GM23338 (cell line): ENCODE results near the gene DNAJA2. TPM values are rescaled to one million over a fixed set of nuclear protein-coding genes. Genes with fewer than 3 reads are reported as not detected.

Experiments used
- ATAC-seq: fragments of 200-7000 bp; cut with Tn5 transposase; 3 replicates; pipeline ENCODE4 v1.9.1; 2020
- DNase-seq: peaks from one replicate; pipeline ENCODE4 v3.0.0-alpha.2; 2015; ENCODE audit warnings: low spot score
- H2AFZ ChIP-seq: fragments of 200-600 bp; sonication (generic); 2 replicates; pipeline ENCODE4 v1.8.0; 2016; ENCODE audit warnings: antibody characterized with exemption, mild to moderate bottlenecking, moderate library complexity
- H3F3A ChIP-seq: fragments of 200-600 bp; sonication (generic); replicated peaks from 2 replicates; pipeline ENCODE4 v1.8.0; 2017; ENCODE audit warnings: antibody characterized with exemption, mixed run types, low read depth
- H3K27ac ChIP-seq: fragments of 200-600 bp; sonication (generic); 2 replicates; pipeline ENCODE4 v1.6.1; 2016; ENCODE audit warnings: low read depth
- H3K27me3 ChIP-seq: fragments of 200-600 bp; sonication (generic); 2 replicates; pipeline ENCODE4 v1.8.0; 2016; ENCODE audit warnings: mild to moderate bottlenecking, mixed run types, moderate library complexity; ENCODE audit not compliant: insufficient read depth
- H3K36me3 ChIP-seq: fragments of 200-600 bp; sonication (generic); 2 replicates; pipeline ENCODE4 v1.8.0; 2016; ENCODE audit warnings: mild to moderate bottlenecking; ENCODE audit not compliant: insufficient read depth
- H3K4me1 ChIP-seq: fragments of 200-600 bp; sonication (generic); 2 replicates; pipeline ENCODE4 v1.8.0; 2016; ENCODE audit warnings: mild to moderate bottlenecking, moderate library complexity; ENCODE audit not compliant: insufficient read depth
- H3K4me2 ChIP-seq: fragments of 200-600 bp; sonication (generic); 2 replicates; pipeline ENCODE4 v1.7.1; 2017; ENCODE audit warnings: mixed run types
- H3K4me3 ChIP-seq: fragments of 200-600 bp; sonication (generic); 2 replicates; pipeline ENCODE4 v1.6.1; 2016; ENCODE audit warnings: mixed run types
- H3K79me2 ChIP-seq: fragments of 200-600 bp; sonication (generic); replicated peaks from 2 replicates; pipeline ENCODE4 v1.8.0; 2017; ENCODE audit warnings: mild to moderate bottlenecking; ENCODE audit not compliant: insufficient read depth
- H3K9me2 ChIP-seq: fragments of 200-600 bp; sonication (generic); 2 replicates; pipeline ENCODE4 v1.8.0; 2017; ENCODE audit not compliant: insufficient read depth
- H4K20me1 ChIP-seq: fragments of 200-600 bp; sonication (generic); replicated peaks from 2 replicates; pipeline ENCODE4 v1.8.0; 2017; ENCODE audit warnings: mild to moderate bottlenecking; ENCODE audit not compliant: insufficient read depth
- H3K27ac Mint-ChIP-seq: 2 replicates; pipeline ENCODE4 v1.8.0; 2020; ENCODE audit warnings: inconsistent platforms, mild to moderate bottlenecking, moderate library complexity, mixed read lengths
- H3K27me3 Mint-ChIP-seq: 3 replicates; pipeline ENCODE4 v1.8.0; 2022; ENCODE audit warnings: low read depth, mild to moderate bottlenecking, moderate library complexity, mixed read lengths, inconsistent platforms; ENCODE audit not compliant: insufficient read depth, poor library complexity
- H3K36me3 Mint-ChIP-seq: 3 replicates; pipeline ENCODE4 v1.8.0; 2021; ENCODE audit warnings: low read depth, mild to moderate bottlenecking, inconsistent platforms, moderate library complexity, mixed read lengths
- H3K4me1 Mint-ChIP-seq: 3 replicates; pipeline ENCODE4 v1.8.0; 2020; ENCODE audit warnings: mild to moderate bottlenecking, inconsistent platforms, mixed read lengths
- H3K4me3 Mint-ChIP-seq: 3 replicates; pipeline ENCODE4 v1.8.0; 2021; ENCODE audit warnings: moderate library complexity, mild to moderate bottlenecking, inconsistent platforms, mixed read lengths
- H3K9me3 Mint-ChIP-seq: 3 replicates; pipeline ENCODE4 v1.8.0; 2020; ENCODE audit warnings: moderate library complexity, mild to moderate bottlenecking, inconsistent platforms, mixed read lengths
- CREB1 ChIP-seq: fragments of 250-450 bp; sonication (Bioruptor Pico); IDR thresholded peaks from 2 replicates; pipeline ENCODE4 v1.5.0; 2020; ENCODE audit warnings: low read depth, mild to moderate bottlenecking, moderate library complexity
- ETS1 ChIP-seq: IDR thresholded peaks from 2 replicates; pipeline ENCODE4 v1.6.1; 2016; ENCODE audit warnings: antibody characterized with exemption
- EZH2 ChIP-seq: fragments of 200-600 bp; sonication (generic); IDR thresholded peaks from one replicate; pipeline ENCODE4 v1.8.0; 2017; ENCODE audit warnings: antibody characterized with exemption, mild to moderate bottlenecking, low read depth; ENCODE audit not compliant: unreplicated experiment
- EZH2phosphoT487 ChIP-seq: fragments of 200-600 bp; sonication (generic); IDR thresholded peaks from one replicate; pipeline ENCODE4 v1.8.1; 2018; ENCODE audit warnings: antibody characterized with exemption; ENCODE audit not compliant: unreplicated experiment
- JUNB ChIP-seq: IDR thresholded peaks from one replicate; pipeline ENCODE4 v1.6.1; 2016; ENCODE audit warnings: antibody characterized with exemption; ENCODE audit not compliant: unreplicated experiment
- NANOG ChIP-seq: IDR thresholded peaks from 2 replicates; pipeline ENCODE4 v1.6.1; 2016; ENCODE audit warnings: antibody characterized with exemption, borderline replicate concordance
- POLR2AphosphoS5 ChIP-seq: IDR thresholded peaks from 2 replicates; pipeline ENCODE4 v1.6.1; 2016; ENCODE audit warnings: antibody characterized with exemption, low read depth
- STAT1 ChIP-seq: IDR thresholded peaks from one replicate; pipeline ENCODE4 v1.6.1; 2016; ENCODE audit warnings: antibody characterized with exemption; ENCODE audit not compliant: unreplicated experiment
- ZNF114 ChIP-seq: fragments of 250-450 bp; sonication (Bioruptor Pico); IDR thresholded peaks from 2 replicates; pipeline ENCODE4 v1.5.0; 2020; ENCODE audit warnings: mild to moderate bottlenecking, moderate library complexity
- ZNF331 ChIP-seq: fragments of 250-450 bp; sonication (Bioruptor Pico); IDR thresholded peaks from 2 replicates; pipeline ENCODE4 v1.5.0; 2020; ENCODE audit warnings: low read depth, mild to moderate bottlenecking, moderate library complexity
- polyA plus RNA-seq: library from polyadenylated mRNA; unstranded; fragments of >200 nt; fragmentation: Nextera tagmentation; extraction: Ambion mirVana; gene quantifications from 2 replicates; pipeline ENCODE4 v1.2.1, GENCODE V29; 2016
- total RNA-seq: library from RNA; depleted of rRNA; stranded (reverse); fragments of >200 nt; shearing (Covaris generic); gene quantifications from 2 replicates; pipeline ENCODE4 v1.2.3, GENCODE V29; 2014
- TF ChIP-seq, protein P1 (sequence below): IDR thresholded peaks from one replicate; pipeline ENCODE4 v1.6.1; 2018; ENCODE audit warnings: antibody characterized with exemption; ENCODE audit not compliant: unreplicated experiment
- TF ChIP-seq, protein P2 (sequence below): fragments of 250-450 bp; sonication (Bioruptor Pico); IDR thresholded peaks from 2 replicates; pipeline ENCODE4 v1.5.0; 2020; ENCODE audit warnings: mild to moderate bottlenecking, moderate library complexity
- TF ChIP-seq, protein P3 (sequence below), 2 experiments: fragments of 200-600 bp in 1 of 2; sonication (generic) in 1 of 2; conservative IDR thresholded peaks; 2 replicates each; pipeline versions ENCODE4 v1.5.1 to v1.6.1; 2016 to 2017; ENCODE audit warnings: antibody characterized with exemption in 2 of 2, low read depth in 2 of 2, mild to moderate bottlenecking in 2 of 2, moderate library complexity in 1 of 2

Gene DNAJA2
- total and polyA plus RNA-seq, 2 experiments from 2014 or later = 94.5 to 101 TPM

GRCh38 chr16:47008174-47008573 lies 34.7 kb upstream of the DNAJA2 start:
- H3K36me3 Mint-ChIP-seq = no peaks in the 10 kb centered on the region
- no peaks in the 10 kb centered on the region for H3K4me1 ChIP-seq
- H3K79me2 ChIP-seq = no peaks in the 10 kb centered on the region
- H3F3A ChIP-seq = no peaks in the 10 kb centered on the region
- H3K4me1 Mint-ChIP-seq = no peaks in the 10 kb centered on the region
- DNase-seq = no peak
- no peak overlapping the region; the same call in 1 of the 2 replicates for H2AFZ ChIP-seq
- TF ChIP-seq ZNF114 (CRISPR knock-in tag) (no peak), ETS1 (no peak), NANOG (no peak), POLR2AphosphoS5 (no peak), JUNB (no peak), EZH2 (no peak), ZNF331 (CRISPR knock-in tag) (no peak), EZH2phosphoT487 (no peak), STAT1 (no peak), CREB1 (CRISPR knock-in tag) (no peak)
- TF ChIP-seq, protein P1, sequence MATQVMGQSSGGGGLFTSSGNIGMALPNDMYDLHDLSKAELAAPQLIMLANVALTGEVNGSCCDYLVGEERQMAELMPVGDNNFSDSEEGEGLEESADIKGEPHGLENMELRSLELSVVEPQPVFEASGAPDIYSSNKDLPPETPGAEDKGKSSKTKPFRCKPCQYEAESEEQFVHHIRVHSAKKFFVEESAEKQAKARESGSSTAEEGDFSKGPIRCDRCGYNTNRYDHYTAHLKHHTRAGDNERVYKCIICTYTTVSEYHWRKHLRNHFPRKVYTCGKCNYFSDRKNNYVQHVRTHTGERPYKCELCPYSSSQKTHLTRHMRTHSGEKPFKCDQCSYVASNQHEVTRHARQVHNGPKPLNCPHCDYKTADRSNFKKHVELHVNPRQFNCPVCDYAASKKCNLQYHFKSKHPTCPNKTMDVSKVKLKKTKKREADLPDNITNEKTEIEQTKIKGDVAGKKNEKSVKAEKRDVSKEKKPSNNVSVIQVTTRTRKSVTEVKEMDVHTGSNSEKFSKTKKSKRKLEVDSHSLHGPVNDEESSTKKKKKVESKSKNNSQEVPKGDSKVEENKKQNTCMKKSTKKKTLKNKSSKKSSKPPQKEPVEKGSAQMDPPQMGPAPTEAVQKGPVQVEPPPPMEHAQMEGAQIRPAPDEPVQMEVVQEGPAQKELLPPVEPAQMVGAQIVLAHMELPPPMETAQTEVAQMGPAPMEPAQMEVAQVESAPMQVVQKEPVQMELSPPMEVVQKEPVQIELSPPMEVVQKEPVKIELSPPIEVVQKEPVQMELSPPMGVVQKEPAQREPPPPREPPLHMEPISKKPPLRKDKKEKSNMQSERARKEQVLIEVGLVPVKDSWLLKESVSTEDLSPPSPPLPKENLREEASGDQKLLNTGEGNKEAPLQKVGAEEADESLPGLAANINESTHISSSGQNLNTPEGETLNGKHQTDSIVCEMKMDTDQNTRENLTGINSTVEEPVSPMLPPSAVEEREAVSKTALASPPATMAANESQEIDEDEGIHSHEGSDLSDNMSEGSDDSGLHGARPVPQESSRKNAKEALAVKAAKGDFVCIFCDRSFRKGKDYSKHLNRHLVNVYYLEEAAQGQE = no peak
- TF ChIP-seq, protein P2, sequence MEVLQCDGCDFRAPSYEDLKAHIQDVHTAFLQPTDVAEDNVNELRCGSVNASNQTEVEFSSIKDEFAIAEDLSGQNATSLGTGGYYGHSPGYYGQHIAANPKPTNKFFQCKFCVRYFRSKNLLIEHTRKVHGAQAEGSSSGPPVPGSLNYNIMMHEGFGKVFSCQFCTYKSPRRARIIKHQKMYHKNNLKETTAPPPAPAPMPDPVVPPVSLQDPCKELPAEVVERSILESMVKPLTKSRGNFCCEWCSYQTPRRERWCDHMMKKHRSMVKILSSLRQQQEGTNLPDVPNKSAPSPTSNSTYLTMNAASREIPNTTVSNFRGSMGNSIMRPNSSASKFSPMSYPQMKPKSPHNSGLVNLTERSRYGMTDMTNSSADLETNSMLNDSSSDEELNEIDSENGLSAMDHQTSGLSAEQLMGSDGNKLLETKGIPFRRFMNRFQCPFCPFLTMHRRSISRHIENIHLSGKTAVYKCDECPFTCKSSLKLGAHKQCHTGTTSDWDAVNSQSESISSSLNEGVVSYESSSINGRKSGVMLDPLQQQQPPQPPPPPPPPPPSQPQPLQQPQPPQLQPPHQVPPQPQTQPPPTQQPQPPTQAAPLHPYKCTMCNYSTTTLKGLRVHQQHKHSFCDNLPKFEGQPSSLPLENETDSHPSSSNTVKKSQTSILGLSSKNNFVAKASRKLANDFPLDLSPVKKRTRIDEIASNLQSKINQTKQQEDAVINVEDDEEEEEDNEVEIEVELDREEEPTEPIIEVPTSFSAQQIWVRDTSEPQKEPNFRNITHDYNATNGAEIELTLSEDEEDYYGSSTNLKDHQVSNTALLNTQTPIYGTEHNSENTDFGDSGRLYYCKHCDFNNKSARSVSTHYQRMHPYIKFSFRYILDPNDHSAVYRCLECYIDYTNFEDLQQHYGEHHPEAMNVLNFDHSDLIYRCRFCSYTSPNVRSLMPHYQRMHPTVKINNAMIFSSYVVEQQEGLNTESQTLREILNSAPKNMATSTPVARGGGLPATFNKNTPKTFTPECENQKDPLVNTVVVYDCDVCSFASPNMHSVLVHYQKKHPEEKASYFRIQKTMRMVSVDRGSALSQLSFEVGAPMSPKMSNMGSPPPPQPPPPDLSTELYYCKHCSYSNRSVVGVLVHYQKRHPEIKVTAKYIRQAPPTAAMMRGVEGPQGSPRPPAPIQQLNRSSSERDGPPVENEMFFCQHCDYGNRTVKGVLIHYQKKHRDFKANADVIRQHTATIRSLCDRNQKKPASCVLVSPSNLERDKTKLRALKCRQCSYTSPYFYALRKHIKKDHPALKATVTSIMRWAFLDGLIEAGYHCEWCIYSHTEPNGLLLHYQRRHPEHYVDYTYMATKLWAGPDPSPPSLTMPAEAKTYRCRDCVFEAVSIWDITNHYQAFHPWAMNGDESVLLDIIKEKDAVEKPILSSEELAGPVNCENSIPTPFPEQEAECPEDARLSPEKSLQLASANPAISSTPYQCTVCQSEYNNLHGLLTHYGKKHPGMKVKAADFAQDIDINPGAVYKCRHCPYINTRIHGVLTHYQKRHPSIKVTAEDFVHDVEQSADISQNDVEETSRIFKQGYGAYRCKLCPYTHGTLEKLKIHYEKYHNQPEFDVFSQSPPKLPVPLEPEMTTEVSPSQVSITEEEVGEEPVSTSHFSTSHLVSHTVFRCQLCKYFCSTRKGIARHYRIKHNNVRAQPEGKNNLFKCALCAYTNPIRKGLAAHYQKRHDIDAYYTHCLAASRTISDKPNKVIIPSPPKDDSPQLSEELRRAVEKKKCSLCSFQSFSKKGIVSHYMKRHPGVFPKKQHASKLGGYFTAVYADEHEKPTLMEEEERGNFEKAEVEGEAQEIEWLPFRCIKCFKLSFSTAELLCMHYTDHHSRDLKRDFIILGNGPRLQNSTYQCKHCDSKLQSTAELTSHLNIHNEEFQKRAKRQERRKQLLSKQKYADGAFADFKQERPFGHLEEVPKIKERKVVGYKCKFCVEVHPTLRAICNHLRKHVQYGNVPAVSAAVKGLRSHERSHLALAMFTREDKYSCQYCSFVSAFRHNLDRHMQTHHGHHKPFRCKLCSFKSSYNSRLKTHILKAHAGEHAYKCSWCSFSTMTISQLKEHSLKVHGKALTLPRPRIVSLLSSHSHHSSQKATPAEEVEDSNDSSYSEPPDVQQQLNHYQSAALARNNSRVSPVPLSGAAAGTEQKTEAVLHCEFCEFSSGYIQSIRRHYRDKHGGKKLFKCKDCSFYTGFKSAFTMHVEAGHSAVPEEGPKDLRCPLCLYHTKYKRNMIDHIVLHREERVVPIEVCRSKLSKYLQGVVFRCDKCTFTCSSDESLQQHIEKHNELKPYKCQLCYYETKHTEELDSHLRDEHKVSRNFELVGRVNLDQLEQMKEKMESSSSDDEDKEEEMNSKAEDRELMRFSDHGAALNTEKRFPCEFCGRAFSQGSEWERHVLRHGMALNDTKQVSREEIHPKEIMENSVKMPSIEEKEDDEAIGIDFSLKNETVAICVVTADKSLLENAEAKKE (CRISPR knock-in tag) = no peak
- TF ChIP-seq, protein P3, sequence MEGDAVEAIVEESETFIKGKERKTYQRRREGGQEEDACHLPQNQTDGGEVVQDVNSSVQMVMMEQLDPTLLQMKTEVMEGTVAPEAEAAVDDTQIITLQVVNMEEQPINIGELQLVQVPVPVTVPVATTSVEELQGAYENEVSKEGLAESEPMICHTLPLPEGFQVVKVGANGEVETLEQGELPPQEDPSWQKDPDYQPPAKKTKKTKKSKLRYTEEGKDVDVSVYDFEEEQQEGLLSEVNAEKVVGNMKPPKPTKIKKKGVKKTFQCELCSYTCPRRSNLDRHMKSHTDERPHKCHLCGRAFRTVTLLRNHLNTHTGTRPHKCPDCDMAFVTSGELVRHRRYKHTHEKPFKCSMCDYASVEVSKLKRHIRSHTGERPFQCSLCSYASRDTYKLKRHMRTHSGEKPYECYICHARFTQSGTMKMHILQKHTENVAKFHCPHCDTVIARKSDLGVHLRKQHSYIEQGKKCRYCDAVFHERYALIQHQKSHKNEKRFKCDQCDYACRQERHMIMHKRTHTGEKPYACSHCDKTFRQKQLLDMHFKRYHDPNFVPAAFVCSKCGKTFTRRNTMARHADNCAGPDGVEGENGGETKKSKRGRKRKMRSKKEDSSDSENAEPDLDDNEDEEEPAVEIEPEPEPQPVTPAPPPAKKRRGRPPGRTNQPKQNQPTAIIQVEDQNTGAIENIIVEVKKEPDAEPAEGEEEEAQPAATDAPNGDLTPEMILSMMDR (conservative IDR thresholded peaks at IDR 0.05; ENCODE audit: low read depth in 2 of 2) = no peak
- H3K4me3 Mint-ChIP-seq = no peak overlapping the region
- H3K4me3 ChIP-seq = no peak overlapping the region
- peaks cover 2% of the 10 kb centered on the region for H3K27me3 Mint-ChIP-seq
- no peaks in the 10 kb centered on the region for H3K9me2 ChIP-seq
- H3K9me3 Mint-ChIP-seq = peaks cover 3% of the 10 kb centered on the region; the same call in 2 of the 3 replicates
- H3K27ac ChIP-seq = no peak overlapping the region
- H3K27ac Mint-ChIP-seq = no peak overlapping the region
- no peak overlapping the region for H3K4me2 ChIP-seq
- no peaks in the 10 kb centered on the region for H3K36me3 ChIP-seq
- ATAC-seq = no peak
- H4K20me1 ChIP-seq = no peaks in the 10 kb centered on the region
- H3K27me3 ChIP-seq = no peaks in the 10 kb centered on the region
